Measurements from ENCODE around the gene OXSR1. TPM values are rescaled to one million over a fixed set of nuclear protein-coding genes. Genes with fewer than 3 reads are reported as not detected.
A peak's percentile ranks its signal among the peaks of the same experiment; 100 is the strongest.
"Not testable (repeated sequence)": the region's sequence is repeated elsewhere in the genome, so short reads cannot be mapped to it uniquely, and the experiment has no call there.

The OXSR1 gene
- total and polyA plus RNA-seq, 5 donors, result 12.9 to 39.1 (median 24.1) TPM

- ATAC-seq (no peak), DNase-seq (no peak)
Observed at GRCh38 chr3:38276081-38276916, 111.0 kb downstream of the OXSR1 start.

DNA sequence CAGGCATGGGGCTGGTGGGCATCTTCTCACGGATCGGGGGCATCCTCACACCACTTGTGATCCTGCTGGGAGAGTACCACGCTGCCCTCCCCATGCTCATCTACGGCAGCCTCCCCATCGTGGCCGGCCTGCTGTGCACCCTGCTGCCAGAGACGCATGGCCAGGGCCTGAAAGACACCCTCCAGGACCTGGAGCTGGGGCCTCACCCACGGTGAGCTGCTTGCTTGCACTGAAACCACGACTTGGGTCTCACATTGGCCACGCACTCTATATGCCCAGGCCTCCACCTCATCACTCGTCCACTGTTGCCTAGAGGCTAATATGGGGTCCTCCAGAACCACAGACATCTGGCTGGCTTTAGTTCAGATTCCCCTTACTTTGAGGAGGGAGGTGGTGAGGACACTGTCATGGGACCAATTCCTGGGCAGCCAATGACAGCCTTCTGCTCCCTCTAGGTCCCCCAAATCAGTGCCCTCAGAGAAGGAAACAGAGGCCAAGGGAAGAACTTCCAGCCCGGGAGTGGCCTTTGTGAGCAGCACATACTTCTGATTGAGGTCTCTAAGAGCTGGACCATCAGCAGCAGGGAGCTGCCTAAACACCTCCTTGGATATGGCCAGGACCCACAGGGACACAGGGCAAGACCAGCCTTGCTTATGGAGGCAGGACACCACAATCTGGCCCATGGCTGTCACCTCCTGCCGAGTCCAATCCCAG, 111.7 kb downstream of the OXSR1 start:
- H3K4me3 ChIP-seq (ENCODE audit: low read length), result no peak overlapping the region
- no peak overlapping the region for H3K27ac ChIP-seq (ENCODE audit: low read length)
- ATAC-seq (peak in 1 of 2 donors; percentile 20), DNase-seq (no peak)
- intact Hi-C loops (cut with DNase I), result no loop called here
- H3K4me1 ChIP-seq (ENCODE audit: control insufficient read depth, insufficient read depth, low read length), result no peaks in the 10 kb centered on the region
- 92% methylated on average over 13 of the region's 13 CpGs for WGBS
- H3K27me3 ChIP-seq (ENCODE audit: control insufficient read depth, insufficient read depth), result no peaks in the 10 kb centered on the region
- H3K9me3 ChIP-seq (ENCODE audit: control insufficient read depth, low read length), result no peaks in the 10 kb centered on the region

More at GRCh38 chr3:38276081-38276916, 111.0 kb downstream of the OXSR1 start:
- intact Hi-C loops (cut with DNase I), result no loop called here
- H3K27ac ChIP-seq (ENCODE audit: low read length), result no peak overlapping the region
- 90% methylated on average over 13 of the region's 13 CpGs for WGBS
- no peaks in the 10 kb centered on the region for H3K27me3 ChIP-seq (ENCODE audit: control insufficient read depth, insufficient read depth)
- no peaks in the 10 kb centered on the region for H3K9me3 ChIP-seq (ENCODE audit: control insufficient read depth, low read length)
- H3K4me3 ChIP-seq (ENCODE audit: low read length), result no peak overlapping the region
- no peaks in the 10 kb centered on the region for H3K4me1 ChIP-seq (ENCODE audit: control insufficient read depth, insufficient read depth, low read length)

GRCh38 chr3:38278841-38279240, 113.5 kb downstream of the OXSR1 start:
- H3K9me3 ChIP-seq (ENCODE audit: control insufficient read depth, low read length), result no peaks in the 10 kb centered on the region
- no peaks in the 10 kb centered on the region for H3K27me3 ChIP-seq (ENCODE audit: control insufficient read depth, insufficient read depth)
- no peak for DNase-seq
- no peaks in the 10 kb centered on the region for H3K4me1 ChIP-seq (ENCODE audit: control insufficient read depth, insufficient read depth, low read length)
- H3K4me3 ChIP-seq (ENCODE audit: low read length), result no peak overlapping the region
- intact Hi-C loops (cut with DNase I), result no loop called here
- ATAC-seq, result no peak
- 95% methylated on average over 5 of the region's 5 CpGs for WGBS
- no peak overlapping the region for H3K27ac ChIP-seq (ENCODE audit: low read length)

DNA sequence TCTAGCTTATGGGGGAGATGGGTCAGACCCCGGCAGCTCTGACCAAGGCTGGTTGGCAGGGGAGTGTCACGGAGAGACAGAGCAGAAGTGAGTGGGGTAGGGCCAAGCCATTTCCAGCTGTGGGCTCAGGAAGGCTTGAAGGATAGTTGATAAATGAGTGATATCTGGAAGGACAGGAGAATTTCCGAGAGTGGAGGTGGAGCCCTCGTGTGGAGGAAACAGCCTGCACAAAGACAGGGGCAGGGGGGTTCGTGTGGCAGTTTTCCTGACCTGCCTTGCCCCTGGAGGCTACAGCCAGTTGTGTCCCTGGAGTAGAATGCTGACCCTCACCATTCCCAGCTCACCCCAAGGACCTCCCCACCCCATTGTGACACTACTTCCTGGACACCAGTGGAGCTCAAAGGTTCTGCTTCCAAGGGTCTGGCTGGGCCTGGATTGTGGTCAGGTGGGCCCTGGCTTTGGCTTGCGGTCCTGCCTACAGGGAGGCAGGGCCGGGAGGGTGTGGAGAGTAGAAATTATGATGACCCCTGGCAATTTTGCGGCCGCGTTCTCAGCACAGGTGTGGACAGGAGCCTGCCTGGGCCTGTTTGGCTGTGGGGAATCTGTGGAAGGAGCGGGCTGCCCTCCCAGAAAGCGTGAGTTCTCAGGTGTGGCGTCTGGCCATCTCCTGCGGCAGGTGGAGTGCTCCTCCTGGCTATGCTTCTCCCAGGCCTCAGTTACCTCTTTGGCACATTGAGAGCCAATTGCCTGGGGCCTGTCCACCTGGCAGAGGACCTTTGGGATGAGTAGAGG, 116.8 kb downstream of the OXSR1 start, which contains the start of gene SLC22A14:
Gene SLC22A14 (plus strand): TSS at position 400 of the 792 bp plus-strand sequence. CDS start 23,733 bp downstream, outside the sequence.
- Histone ChIP-seq H3K4me3 (ENCODE audit: low read length) (no peak within 1 kb of the TSS), H3K9me3 (ENCODE audit: control insufficient read depth, low read length) (no peaks in the 10 kb centered on the region), H3K27me3 (ENCODE audit: control insufficient read depth, insufficient read depth) (no peaks in the 10 kb centered on the region), H3K27ac (ENCODE audit: low read length) (no peak within 1 kb of the TSS), H3K4me1 (ENCODE audit: control insufficient read depth, insufficient read depth, low read length) (no peaks in the 10 kb centered on the region)
- WGBS, result 87% methylated on average over 14 of the region's 14 CpGs
- ATAC-seq (no peak), DNase-seq (no peak)
- intact Hi-C loops (cut with DNase I), result no loop called here

DNA sequence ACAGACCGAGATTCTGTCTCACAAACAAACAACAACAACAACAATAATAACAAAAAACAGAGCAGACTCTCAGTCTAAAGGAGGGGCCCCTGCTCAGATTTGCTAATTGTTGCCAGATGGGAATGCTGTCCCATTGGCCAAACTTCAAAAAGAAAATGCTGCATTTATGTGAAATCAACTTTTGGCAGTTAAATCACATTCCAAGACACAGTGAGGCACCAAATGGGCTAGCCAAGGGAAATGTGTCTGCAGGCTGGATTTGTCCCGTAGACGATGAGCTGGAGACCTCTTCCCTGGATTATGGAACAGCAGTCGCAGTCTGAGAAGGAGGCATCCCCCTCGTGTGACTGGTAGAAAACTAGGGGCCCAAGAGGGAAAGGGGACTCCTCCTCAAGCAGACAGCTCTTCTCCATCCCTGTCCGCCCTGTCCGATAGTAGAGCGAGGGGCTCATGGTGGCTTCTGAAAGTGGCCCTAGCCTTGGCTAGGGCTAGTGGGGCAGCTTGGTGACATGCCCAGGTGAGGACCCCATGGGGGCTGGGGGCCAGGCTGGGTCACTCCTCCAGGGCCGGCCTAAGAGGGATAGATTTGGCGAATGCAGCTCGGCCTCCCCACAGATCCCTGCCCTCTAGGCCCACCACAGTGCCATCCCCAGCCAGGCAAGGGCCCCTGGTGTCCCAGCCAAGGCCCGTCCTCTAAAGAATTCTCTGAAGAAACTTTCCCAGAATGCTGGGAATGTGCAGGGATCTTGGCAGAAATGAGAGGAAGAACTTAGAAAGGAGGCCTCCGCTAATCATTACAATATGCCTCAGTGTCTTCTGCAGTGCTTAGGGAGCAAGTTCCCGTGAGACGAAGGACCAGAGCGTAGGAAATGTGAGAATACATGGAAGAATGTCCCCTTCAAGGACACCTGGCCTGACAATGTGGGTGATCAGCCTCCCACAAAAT, 118.7 kb downstream of the OXSR1 start:
- ATAC-seq, result no peak
- no peaks in the 10 kb centered on the region for H3K9me3 ChIP-seq (ENCODE audit: control insufficient read depth, low read length)

GRCh38 chr3:38284756-38285150, 119.4 kb downstream of the OXSR1 start:
- no peaks in the 10 kb centered on the region for H3K9me3 ChIP-seq (ENCODE audit: control insufficient read depth, low read length)
- no peak for ATAC-seq
- H3K4me1 ChIP-seq (ENCODE audit: control insufficient read depth, insufficient read depth, low read length), result no peaks in the 10 kb centered on the region
- intact Hi-C loops (cut with DNase I), result no loop called here
- 90% methylated on average over 6 of the region's 6 CpGs for WGBS
- no peak for DNase-seq
- no peak overlapping the region for H3K4me3 ChIP-seq (ENCODE audit: low read length)
- H3K27me3 ChIP-seq (ENCODE audit: control insufficient read depth, insufficient read depth), result no peaks in the 10 kb centered on the region
- no peak overlapping the region for H3K27ac ChIP-seq (ENCODE audit: low read length)

More for the DNA sequence above, 118.7 kb downstream of the OXSR1 start:
- H3K27me3 ChIP-seq (ENCODE audit: control insufficient read depth, insufficient read depth), result no peaks in the 10 kb centered on the region
- intact Hi-C loops (cut with DNase I), result no loop called here
- H3K4me1 ChIP-seq (ENCODE audit: control insufficient read depth, insufficient read depth, low read length), result no peaks in the 10 kb centered on the region
- H3K27ac ChIP-seq (ENCODE audit: low read length), result no peak overlapping the region
- no peak for DNase-seq
- H3K4me3 ChIP-seq (ENCODE audit: low read length), result no peak overlapping the region
- 82% methylated on average over 16 of the region's 16 CpGs for WGBS

GRCh38 chr3:38289286-38290217, 124.2 kb downstream of the OXSR1 start:
- WGBS, result 93% methylated on average over 16 of the region's 16 CpGs
- intact Hi-C loops (cut with DNase I); H3K27me3 ChIP-seq (ENCODE audit: control insufficient read depth, insufficient read depth): not testable (repeated sequence)

DNA sequence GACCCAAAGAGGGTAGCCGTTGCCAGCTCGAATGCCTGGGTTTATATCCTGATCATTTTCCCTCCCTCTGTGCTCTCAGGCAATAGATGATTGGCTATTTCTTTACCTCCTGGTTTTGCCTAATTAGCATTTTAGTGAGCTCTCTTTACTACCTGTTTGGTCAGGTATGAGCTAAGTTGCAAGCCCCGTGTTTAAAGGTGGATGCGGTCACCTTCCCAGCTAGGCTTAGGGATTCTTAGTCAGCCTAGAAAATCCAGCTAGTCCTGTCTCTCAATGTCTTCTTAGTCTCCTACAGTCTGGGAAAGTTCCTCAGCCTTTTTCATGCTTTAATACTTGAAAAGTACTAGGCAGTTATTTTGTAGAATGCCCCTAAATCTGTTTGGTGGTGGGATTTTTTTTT, 131.7 kb downstream of the OXSR1 start:
- intact Hi-C loops (cut with DNase I); H3K4me3 ChIP-seq (ENCODE audit: low read length); ATAC-seq; H3K27me3 ChIP-seq (ENCODE audit: control insufficient read depth, insufficient read depth); H3K27ac ChIP-seq (ENCODE audit: low read length); DNase-seq; H3K4me1 ChIP-seq (ENCODE audit: control insufficient read depth, insufficient read depth, low read length); H3K9me3 ChIP-seq (ENCODE audit: control insufficient read depth, low read length): not testable (repeated sequence)
- WGBS, result 89% methylated on average over 4 of the region's 4 CpGs

More at GRCh38 chr3:38289286-38290217, 124.2 kb downstream of the OXSR1 start:
- H3K9me3 ChIP-seq (ENCODE audit: control insufficient read depth, low read length); H3K4me3 ChIP-seq (ENCODE audit: low read length); DNase-seq; H3K4me1 ChIP-seq (ENCODE audit: control insufficient read depth, insufficient read depth, low read length); ATAC-seq; H3K27ac ChIP-seq (ENCODE audit: low read length): not testable (repeated sequence)

DNA sequence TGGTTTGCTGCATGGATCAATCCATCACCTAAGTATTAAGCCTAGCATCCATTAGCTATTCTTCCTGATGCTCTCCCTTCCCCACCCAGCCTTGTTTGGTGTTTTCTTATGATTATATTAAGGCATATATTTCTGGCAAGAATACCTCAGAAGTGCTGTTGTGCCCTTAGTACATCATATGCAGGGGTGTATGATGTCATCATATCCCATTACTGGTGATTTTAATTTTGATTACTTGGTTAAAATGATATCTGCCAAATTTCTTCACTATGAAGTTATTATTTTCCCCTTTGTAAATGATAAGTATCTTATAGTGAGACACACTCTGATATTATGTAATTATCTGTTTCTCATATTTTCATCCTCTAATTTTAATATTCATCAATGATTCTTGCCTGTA, 132.2 kb downstream of the OXSR1 start:
- intact Hi-C loops (cut with DNase I), result no loop called here
- Histone ChIP-seq H3K27me3 (ENCODE audit: control insufficient read depth, insufficient read depth) (no peaks in the 10 kb centered on the region), H3K4me1 (ENCODE audit: control insufficient read depth, insufficient read depth, low read length) (no peaks in the 10 kb centered on the region), H3K4me3 (ENCODE audit: low read length) (no peak overlapping the region), H3K27ac (ENCODE audit: low read length) (no peak overlapping the region), H3K9me3 (ENCODE audit: control insufficient read depth, low read length) (no peaks in the 10 kb centered on the region)
- ATAC-seq, result no peak
- DNase-seq, result no peak
